Measurements from ENCODE around the gene SESTD1.

GRCh38 chr2:179132076-179132475, 132.6 kb downstream of the SESTD1 start:
- TF ChIP-seq, protein P1, sequence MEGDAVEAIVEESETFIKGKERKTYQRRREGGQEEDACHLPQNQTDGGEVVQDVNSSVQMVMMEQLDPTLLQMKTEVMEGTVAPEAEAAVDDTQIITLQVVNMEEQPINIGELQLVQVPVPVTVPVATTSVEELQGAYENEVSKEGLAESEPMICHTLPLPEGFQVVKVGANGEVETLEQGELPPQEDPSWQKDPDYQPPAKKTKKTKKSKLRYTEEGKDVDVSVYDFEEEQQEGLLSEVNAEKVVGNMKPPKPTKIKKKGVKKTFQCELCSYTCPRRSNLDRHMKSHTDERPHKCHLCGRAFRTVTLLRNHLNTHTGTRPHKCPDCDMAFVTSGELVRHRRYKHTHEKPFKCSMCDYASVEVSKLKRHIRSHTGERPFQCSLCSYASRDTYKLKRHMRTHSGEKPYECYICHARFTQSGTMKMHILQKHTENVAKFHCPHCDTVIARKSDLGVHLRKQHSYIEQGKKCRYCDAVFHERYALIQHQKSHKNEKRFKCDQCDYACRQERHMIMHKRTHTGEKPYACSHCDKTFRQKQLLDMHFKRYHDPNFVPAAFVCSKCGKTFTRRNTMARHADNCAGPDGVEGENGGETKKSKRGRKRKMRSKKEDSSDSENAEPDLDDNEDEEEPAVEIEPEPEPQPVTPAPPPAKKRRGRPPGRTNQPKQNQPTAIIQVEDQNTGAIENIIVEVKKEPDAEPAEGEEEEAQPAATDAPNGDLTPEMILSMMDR (IDR thresholded peaks at IDR 0.05 in 2 of 3, conservative IDR thresholded peaks at IDR 0.05 in 1 of 3; ENCODE audit: insufficient read depth in 2 of 3, low read depth in 1 of 3, low read length in 3 of 3): no peak
- no peak for TF ChIP-seq POLR2A (conservative IDR thresholded peaks at IDR 0.05)

Data from K562 (cell line).